GM20431 (cell line): Measurements from ENCODE around the gene RAB6C.
"Not testable (repeated sequence)": the region's sequence is repeated elsewhere in the genome, so short reads cannot be mapped to it uniquely, and the experiment has no call there.

Experiments used
- in situ Hi-C: fragments of 300-500 bp; cut with MseI, MboI; formaldehyde crosslinking; loops from one replicate; pipeline ENCODE4 v1.15.0; 2020; ENCODE audit warnings: low sequenced_read_pairs; ENCODE audit not compliant: unreplicated experiment

The RAB6C gene

DNA sequence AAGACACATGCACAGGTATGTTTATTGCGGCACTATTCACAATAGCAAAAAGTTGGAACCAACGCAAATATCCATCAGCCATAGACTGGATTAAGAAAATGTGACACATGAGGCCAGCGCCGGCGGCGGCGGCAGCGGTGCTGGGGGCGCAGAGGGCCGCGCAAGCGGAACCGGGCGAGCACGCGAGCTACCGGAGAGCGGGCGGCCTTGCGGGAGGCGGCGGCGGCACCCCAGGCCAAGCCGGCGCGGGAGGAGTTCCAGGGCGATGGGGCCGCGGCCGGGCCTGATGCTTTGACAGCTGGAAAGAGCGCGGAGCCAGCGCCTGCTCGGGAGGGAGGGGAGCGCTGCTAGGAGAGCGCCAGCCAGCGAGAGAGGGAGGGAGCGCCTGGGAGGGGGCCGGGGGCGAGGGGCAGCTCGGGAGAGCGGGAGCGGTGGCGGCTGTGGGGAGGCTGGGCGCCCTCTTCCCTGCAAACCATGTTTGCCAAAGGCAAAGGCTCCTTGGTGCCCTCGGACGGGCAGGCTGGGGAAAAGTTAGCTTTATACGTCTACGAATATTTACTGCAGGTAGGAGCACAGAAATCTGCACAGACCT lies 13.0 kb downstream of the RAB6C start:
- in situ Hi-C loops: not testable (repeated sequence)

DNA sequence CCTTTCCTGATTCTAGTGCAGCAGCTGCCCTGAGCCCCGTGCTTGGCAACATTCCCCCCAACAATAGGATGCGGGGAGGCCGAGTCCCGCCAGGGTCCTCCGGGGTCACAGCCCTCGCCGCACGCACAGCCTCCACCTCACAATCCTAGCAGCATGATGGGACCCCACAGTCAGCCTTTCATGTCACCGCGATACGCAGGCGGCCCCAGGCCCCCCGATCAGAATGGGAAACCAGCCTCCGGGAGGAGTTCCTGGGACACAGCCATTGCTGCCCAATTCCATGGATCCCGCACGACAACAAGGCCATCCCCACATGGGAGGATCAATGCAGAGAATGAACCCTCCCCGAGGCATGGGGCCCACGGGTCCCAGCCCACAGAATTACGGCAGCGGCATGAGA lies 13.7 kb downstream of the RAB6C start:
- in situ Hi-C loops: not testable (repeated sequence)

DNA sequence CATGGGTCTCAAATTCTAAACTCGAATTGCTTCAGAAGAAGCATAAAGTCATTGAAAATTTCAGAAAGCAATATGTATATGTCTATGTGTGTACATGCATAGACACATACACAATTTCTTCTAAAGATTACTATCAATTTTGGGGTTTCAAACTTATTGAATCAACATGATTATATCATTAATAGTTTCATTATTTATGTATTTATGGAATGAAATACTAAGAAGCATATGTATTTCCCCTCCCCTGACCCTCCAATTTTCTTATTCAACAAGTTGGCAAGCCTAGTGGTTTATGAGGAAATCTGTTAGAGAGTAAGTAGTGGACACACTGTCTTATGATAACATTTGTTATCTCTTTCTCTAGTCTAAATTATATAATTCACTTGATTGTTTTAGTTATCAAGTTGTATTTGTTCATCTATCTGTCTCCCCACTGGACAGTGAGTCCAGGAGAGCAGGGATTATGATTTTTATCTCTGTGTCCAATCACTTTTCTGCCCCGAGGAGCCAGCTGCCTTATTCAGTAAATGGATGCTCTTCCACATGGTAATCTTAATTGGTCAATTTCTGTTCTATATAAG lies 17.3 kb downstream of the RAB6C start:
- in situ Hi-C loops: not testable (repeated sequence)

DNA sequence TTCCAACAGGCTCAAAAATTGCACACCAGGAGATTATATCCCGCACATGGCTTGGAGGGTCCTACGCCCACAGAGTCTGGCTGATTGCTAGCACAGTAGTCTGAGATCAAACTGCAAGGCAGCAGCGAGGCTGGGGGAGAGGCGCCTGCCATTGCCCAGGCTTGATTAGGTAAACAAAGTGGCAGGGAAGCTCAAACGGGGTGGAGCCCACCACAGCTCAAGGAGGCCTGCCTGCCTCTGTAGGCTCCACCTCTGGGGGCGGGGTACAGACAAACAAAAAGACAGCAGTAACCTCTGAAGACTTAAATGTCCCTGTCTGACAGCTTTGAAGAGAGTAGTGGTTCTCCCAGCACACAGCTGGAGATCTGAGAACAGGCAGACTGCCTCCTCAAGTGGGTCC lies 19.3 kb downstream of the RAB6C start:
- in situ Hi-C loops: not testable (repeated sequence)

DNA sequence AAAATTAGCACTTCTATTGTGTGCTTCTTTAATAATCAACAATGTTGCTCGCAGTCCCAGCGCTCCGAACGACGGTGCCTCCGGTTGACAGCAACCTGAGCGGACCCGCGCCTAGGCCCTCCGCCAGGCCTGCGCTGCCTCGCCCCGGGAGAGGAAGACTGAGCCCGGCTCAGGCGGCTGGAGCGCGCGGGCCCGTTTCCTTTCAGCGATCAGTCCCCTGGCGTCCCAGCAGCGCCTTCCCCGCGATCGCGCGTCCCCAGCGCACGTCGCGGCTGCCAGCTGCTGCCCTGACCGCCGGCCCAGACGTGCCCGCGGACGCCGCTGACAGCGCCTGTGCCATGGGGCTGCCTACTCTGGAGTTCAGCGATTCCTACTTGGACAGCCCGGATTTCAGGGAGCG lies 26.4 kb downstream of the RAB6C start:
- in situ Hi-C loops: not testable (repeated sequence)

DNA sequence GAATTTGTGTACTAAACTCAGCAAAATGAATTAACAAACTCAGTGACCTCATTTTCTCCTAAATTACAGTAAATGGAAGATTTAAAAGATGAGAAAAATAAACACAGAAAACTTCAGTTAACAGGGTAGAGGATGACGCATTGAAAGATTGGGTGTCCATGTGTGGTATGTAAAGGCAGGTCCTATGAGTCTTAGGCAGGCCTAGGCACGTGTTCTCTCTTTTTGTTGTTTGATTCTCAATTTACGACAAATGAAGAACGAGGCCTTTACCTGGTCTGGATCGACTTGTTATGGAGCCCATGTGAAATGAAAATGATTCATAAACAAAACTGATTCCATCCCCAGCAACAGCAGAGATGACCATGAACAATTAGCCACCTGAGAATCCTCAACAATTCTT lies 37.2 kb downstream of the RAB6C start:
- in situ Hi-C loops: not testable (repeated sequence)

DNA sequence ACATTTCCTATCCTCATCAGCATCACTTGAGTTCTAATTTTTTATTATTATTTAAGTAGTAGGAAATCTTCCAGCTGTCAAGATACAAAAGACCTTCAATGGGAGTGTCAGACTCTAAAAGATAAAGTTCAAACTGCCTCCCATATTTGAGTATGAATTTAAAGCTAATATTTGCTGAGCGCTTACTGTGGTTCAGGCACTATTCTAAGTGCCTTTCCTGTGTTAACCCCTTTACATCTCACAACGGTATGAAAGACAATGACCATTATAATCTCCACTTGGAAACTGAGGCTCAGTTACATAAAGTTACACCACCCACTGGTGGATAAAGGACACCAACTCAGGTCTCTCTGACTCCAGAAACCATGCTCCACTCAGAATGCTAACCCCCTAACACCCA lies 39.9 kb downstream of the RAB6C start:
- in situ Hi-C loops: no loop called here

DNA sequence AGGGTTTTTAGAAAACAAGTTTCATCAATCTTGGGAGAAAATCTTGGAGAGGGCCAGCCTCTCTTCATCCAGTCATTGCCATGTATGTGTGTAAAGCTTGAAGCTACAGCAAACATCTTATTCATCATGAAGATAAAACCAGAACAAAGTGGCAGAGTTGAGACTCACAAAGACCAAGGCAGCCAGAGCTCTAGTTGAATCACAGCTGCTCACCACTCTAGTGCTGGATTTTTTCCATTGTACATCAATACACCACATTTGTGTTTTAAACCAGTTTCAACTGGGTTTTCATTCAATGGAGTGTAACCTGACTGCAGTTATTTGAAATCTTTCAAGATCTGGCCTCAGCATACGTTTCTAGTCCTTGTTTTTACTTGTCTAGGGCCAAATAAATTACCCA lies 40.6 kb downstream of the RAB6C start:
- in situ Hi-C loops: not testable (repeated sequence)

DNA sequence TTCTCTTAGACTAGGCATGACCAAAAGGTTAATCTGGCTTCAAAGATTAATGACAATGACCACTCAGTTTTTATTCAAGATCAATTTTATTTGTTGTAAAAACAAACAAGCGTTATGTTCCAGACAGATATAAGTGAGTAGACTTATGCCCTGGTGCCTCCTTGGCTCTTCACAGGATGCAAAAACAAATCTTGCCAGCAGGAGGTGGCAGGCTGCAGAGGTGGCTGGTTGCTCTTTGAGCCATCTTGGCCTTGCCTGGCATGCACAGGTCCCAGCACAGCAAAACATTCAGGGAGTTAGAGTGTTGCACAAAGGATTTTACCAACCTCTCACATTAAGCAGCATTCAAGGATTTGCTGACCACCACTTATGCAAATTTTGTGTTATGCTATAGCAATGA lies 46.5 kb downstream of the RAB6C start:
- in situ Hi-C loops: not testable (repeated sequence)
